GM18526 (cell line): ENCODE measurements around the gene UAP1.

Experiments used
- POLR2A ChIP-seq: IDR thresholded peaks from 3 replicates; pipeline ENCODE4 v1.6.1; 2011; ENCODE audit not compliant: insufficient read length; ENCODE audit errors: extremely low read depth

The UAP1 gene

GRCh38 chr1:162561616-162562469, at the start of gene UAP1:
UAP1 (plus strand) TSS chr1:162561722; CDS start chr1:162566069, 4,347 bp downstream.
- TF ChIP-seq POLR2A: peak; percentile 24

GRCh38 chr1:162527314-162527713, 34.2 kb upstream of the UAP1 start:
- no peak for TF ChIP-seq POLR2A

- no peak for TF ChIP-seq POLR2A
These were observed 31.1 kb upstream of the UAP1 start for GRCh38 chr1:162530307-162530987.

- no peak for TF ChIP-seq POLR2A
These were observed 30.6 kb upstream of the UAP1 start for GRCh38 chr1:162530988-162531319.

- TF ChIP-seq POLR2A: no peak
These were observed 26.0 kb upstream of the UAP1 start for GRCh38 chr1:162535501-162535900.

GRCh38 chr1:162536511-162536910, 25.0 kb upstream of the UAP1 start:
- TF ChIP-seq POLR2A: no peak

GRCh38 chr1:162537216-162537615, 24.3 kb upstream of the UAP1 start:
- no peak for TF ChIP-seq POLR2A

- no peak for TF ChIP-seq POLR2A
These were observed 22.6 kb upstream of the UAP1 start for GRCh38 chr1:162538815-162539431.

GRCh38 chr1:162541619-162542141, 19.8 kb upstream of the UAP1 start:
- TF ChIP-seq POLR2A: no peak

GRCh38 chr1:162543228-162543627, 18.3 kb upstream of the UAP1 start:
- no peak for TF ChIP-seq POLR2A

- TF ChIP-seq POLR2A: no peak
These were observed 13.4 kb upstream of the UAP1 start for GRCh38 chr1:162548170-162548569.

GRCh38 chr1:162549001-162549400, 12.5 kb upstream of the UAP1 start:
- TF ChIP-seq POLR2A: no peak

- TF ChIP-seq POLR2A: no peak
These were observed 10.6 kb upstream of the UAP1 start for GRCh38 chr1:162550925-162551324.

- no peak for TF ChIP-seq POLR2A
These were observed 9.4 kb upstream of the UAP1 start for GRCh38 chr1:162551969-162552683.

GRCh38 chr1:162552684-162553252, 8.8 kb upstream of the UAP1 start:
- no peak for TF ChIP-seq POLR2A

GRCh38 chr1:162554258-162554657, 7.3 kb upstream of the UAP1 start:
- no peak for TF ChIP-seq POLR2A
